GM21825 (cell line): Measurements from ENCODE around the gene CDC14C.
"Not testable (repeated sequence)": the region's sequence is repeated elsewhere in the genome, so short reads cannot be mapped to it uniquely, and the experiment has no call there.

Experiments used
- ATAC-seq: cut with Tn5 transposase; IDR thresholded peaks from one replicate; pipeline ENCODE4 v1.9.1; 2021; ENCODE audit warnings: mild to moderate bottlenecking, moderate library complexity; ENCODE audit not compliant: unreplicated experiment

Gene CDC14C

GRCh38 chr7:48924433-48924832 is at the start of gene CDC14C:
Gene CDC14C (plus strand): TSS chr7:48924547. CDS start chr7:48924673, 126 bp downstream.
- ATAC-seq, result no peak

DNA sequence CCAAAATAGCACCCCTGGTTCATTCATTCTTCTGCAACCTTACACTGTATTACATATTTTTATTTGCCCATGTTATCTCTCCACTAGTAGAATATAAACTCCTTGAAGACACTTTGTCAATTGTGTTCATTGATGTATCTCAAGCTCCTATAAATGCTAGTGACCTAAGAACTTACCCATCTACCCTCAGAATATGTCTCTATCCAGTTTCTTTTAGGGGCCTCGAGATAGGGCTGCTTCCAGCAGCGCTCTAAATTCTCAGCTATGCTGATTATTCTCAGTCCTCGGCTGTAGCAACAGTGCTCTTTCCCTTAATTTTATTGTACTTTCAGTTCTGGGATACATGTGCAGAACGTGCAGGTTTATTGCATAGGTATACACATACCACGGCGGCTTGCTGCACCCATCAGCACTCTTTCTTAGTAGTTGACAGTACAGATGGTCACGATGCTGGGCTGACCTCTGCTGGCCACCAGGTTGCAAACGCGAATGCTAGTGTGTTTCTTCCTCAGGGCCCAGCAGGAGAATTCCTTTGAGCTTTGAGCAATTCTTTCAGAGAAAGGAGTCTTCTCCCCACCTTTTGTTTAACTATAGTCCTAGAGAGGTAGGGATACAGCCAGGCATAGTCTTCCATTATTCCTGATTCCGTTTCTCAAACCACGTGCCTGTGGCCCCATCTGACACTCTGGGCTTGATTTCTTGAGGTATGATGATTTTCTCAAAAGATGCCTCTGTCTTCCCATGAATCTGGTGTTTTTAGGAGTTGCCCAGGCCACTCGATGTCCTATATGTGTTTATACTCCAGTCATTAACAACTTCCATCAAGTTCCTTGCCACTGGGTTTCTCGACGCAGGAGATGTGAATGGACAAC is 49.1 kb upstream of the CDC14C start:
- no peak for ATAC-seq

GRCh38 chr7:48876087-48876486 is 48.3 kb upstream of the CDC14C start:
- ATAC-seq, result no peak

DNA sequence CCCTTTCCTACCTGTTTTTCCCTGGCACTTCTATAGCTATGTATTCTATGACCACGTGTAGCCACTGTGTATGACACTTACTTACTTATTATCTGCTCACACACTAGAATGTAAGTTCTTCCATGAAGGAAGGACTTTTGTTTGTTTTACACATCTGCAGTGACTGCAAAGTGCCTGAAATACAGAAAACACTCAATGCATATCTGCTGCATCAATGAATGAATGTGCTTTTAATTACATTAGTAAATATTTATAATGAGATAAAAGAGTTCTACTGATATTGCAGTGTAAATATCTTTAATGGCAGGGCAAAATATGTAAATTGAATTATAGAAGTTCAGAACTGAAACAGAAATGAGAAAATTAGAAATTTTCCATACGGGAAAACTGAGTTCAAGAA is 43.5 kb upstream of the CDC14C start:
- ATAC-seq, result no peak

DNA sequence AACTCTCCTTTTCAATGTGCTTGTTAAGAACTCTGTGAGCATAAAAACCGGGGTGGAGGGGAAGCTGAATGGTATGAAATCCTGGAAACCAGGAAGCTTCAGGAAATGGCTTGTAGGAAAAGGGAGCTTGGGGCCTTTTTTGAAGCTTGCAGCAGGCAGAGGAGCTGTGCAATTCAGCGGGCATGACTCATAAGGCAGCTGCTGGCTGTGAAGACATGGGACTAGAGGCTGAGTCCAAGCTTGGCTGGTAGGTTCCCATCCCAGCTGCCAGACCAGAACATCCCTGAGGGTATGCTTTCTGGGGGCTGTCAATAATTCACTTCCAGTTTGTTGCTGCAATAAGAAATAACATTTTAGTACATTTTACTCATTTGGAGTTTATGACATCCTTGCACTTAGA is 36.8 kb upstream of the CDC14C start:
- no peak for ATAC-seq

GRCh38 chr7:48894574-48894973 is 29.8 kb upstream of the CDC14C start:
- ATAC-seq, result no peak

- no peak for ATAC-seq
Measured at GRCh38 chr7:48899932-48900331, 24.4 kb upstream of the CDC14C start.

DNA sequence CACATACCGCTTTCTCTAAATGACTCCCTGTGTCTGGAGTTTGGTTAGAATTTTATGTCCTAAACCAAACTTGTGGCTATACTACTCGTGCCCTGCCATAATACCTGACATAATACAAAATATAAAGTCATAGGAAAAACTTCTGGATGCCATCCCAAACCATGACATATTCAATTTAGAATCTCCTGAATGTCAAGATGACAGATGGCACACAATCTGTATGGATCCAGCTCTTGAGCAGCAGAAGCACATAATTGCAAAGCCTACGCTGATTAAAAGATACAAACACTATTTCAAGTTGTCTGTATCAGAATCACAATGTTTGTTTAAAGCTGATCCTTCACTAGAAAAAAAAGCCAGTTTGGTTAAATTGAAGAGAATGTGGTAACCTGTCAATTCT is 22.4 kb upstream of the CDC14C start:
- ATAC-seq, result no peak

DNA sequence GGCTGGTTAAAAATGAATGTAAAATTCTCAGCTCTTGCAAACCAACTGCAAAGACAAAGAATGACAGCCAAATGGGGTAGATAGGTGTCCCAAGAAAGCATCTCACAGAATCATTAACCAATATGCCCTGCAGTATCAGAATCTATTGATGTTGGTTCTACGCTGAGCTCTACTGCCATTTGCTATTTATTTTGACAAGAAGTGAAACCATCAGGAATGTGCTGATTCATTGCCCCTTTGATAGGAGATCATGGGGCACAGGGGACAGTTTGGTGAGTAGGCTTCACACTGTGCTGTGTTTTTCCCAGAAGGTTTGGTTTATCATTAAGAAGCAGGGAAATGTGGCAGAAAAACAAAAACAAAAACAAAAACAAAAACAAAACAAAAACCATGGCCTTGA is 19.4 kb upstream of the CDC14C start:
- no peak for ATAC-seq

DNA sequence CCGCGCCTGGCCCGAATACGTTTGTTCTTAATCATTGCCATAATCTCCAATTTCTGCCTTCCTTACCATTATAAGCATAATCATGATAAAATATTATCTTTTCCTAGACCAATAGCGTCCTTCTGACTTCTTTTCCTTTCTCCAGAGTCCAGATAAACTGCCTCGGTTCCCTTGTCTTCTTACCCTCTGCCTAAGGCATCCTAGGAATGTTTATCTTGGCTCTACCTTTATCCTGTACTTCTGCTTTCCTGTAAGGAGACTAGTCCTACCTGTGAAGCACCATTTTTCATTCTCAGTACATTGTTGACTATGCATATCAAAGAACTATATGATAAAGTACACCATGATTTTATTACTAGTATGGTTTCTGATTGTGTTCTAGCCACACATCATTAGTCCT is 18.7 kb upstream of the CDC14C start:
- not testable (repeated sequence) for ATAC-seq

GRCh38 chr7:48909887-48910286 is 14.5 kb upstream of the CDC14C start:
- ATAC-seq, result not testable (repeated sequence)

DNA sequence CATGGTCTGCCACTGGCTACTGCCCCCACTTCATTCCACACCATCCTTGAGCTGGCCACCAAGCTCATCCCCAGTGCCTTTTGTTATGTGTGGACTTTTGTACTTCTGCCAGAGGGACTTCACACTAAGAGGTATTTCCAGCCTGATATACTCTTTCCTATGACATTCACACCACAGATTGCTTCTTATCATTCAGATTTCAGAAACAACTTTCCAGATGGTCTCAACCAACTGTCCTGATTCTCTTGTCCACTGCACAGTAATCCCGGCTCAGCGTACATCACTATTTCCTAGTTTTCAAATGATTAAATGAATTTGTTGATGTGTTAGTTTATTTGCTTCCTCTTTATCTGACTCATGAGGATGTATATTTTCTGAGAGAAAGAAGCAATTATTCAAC is 7.1 kb downstream of the CDC14C start:
- ATAC-seq, result no peak

DNA sequence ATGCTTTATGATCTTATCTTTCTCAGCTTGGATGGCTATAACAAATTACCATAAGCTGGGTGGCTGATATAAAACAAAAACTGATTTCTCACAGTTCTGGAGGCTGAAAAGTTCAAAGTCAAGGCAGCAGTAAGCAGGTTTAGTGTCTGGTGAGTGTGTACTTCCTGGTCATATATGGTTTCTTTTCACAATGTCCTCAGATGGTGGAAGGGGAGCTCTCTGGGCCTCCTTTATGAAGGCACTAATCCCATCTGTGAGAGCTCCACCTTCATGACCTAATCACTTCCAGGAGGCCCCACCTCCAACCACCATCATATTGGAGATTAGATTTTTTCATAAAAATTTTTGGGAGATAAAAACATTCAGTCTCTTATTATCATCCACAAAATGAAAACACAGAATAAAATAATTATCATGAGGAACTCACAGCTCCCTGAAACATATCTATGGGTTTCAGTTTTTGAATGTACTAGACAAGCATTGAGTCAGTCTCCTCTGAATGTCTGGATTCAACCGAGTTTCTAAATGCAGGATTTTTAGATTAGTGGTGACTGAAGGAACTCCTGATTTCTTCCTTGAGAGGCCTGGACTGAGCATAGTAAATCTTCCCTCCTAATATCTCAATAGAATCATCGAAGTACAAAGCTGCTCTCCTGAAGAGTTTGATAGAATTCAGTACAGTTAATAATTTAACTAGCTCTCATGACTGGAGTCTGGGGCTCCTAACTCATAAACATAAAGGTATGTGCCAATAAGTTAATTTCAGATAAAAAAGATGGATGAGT is 8.0 kb downstream of the CDC14C start:
- ATAC-seq, result no peak

DNA sequence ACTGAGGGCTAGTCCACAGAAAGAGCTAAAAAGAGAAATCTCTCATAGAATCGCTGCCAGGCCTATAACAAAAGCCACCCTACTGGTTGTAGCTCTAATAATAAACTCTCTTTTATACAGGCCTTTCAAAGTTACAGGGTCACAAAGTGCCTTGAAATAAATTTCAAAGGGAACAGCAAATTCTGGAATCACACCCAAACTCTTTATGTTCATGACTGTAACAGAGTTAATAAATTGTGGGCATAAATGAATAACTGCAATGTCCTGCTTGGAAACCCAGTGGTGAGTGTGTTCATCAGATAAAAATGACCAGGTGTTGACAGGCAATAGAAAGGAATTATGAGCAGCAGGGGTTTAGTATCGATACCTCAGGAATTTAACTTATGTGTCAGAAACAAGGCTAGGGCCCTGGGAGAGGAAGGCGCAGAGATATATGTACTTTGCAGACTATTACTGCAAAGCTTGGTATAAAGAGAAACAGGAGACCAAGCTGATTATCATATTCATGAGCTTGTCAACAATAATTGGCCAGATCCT is 9.3 kb downstream of the CDC14C start:
- ATAC-seq, result no peak

GRCh38 chr7:48938539-48939295 is 14.4 kb downstream of the CDC14C start:
- no peak for ATAC-seq

- ATAC-seq, result no peak
Measured at GRCh38 chr7:48943279-48943990, 19.1 kb downstream of the CDC14C start.

DNA sequence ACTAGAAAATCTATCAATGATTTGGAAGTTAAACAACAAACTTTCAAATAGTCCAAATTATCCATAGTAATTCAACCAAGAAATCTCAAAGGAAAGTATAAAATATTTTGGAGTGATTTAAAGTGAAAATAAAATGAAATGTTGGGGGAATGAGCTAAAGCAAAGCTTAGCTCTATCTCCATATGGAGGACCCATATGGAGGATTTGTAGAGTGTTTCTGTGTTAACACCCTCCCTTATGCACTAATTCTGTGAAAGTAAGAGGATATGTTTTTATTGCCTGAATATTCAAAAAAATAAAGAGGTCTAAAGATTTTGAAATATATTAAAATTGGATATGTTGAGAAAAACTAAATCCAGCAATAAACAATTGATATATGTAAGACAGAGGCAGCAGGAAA is 31.6 kb downstream of the CDC14C start:
- ATAC-seq, result no peak

GRCh38 chr7:48959676-48960075 is 35.3 kb downstream of the CDC14C start:
- ATAC-seq, result no peak

DNA sequence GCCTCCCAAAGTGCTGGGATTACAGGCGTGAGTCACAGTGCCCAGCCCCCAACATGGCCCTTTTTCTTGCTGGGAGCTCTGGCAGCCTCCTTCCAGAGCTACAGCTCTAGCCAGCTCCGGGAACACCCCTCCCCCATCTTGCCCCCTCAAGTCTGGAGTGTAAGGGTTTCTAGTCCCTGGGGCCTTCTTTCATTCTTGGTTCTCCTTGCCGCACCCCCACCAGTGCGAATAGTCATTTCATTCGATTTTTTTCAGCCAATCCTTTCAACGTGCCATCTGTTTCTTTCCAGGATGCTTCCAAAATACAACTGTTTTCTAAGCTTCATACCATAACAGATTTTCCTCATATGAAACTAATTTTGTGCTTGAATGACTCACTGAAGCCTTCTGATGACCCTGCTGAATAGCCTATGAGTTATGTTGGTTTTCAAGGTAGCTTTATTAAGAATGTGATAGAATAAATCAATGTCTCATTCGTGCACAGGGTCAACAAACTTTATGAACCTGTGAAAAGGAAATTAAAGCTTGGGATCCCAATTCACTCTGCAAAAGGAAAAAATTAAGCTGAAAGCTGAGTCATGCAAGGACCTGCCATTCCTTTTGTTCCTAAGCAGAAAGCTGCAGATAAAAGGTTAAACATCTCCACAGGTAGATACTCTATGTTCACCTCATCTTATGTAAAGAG is 38.6 kb downstream of the CDC14C start:
- ATAC-seq, result no peak

DNA sequence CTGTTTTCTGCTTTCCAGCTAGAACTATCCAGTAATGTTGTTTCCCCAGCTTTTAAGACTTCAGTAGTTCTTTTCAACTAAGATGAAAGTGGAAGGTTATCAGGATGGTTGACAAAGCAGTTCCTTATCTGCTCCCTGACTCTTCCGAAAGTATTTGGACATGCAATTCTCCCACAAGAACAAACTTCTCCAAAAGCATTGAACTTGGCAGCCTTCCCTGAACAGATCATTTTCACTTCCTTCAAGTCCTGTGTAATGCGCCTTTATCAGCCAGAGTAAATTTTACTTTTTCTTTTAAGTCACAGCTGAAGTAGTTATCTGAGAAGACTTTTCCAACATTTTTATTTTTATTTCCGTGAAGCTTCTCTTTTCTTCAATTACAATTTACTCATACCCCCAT is 39.7 kb downstream of the CDC14C start:
- no peak for ATAC-seq
